Osteocyte (in vitro differentiated cells): Measurements from ENCODE around the gene MTTP. TPM values are rescaled to one million over a fixed set of nuclear protein-coding genes. Genes with fewer than 3 reads are reported as not detected.

ENCODE experiments used
- DNase-seq: peaks from one replicate; pipeline ENCODE4 v3.0.0; 2021; ENCODE audit warnings: mixed read lengths; ENCODE audit not compliant: unreplicated experiment; ENCODE audit errors: extremely low spot score
- H3K27ac Mint-ChIP-seq: one replicate; pipeline ENCODE4 v1.8.0; 2021; ENCODE audit warnings: mild to moderate bottlenecking, mixed read lengths; ENCODE audit not compliant: unreplicated experiment
- H3K27me3 Mint-ChIP-seq: one replicate; pipeline ENCODE4 v1.8.0; 2021; ENCODE audit warnings: mixed read lengths; ENCODE audit not compliant: unreplicated experiment
- H3K36me3 Mint-ChIP-seq: one replicate; pipeline ENCODE4 v1.8.0; 2021; ENCODE audit warnings: mixed read lengths; ENCODE audit not compliant: unreplicated experiment
- H3K4me1 Mint-ChIP-seq: one replicate; pipeline ENCODE4 v1.8.0; 2021; ENCODE audit warnings: mixed read lengths; ENCODE audit not compliant: unreplicated experiment
- H3K4me3 Mint-ChIP-seq: one replicate; pipeline ENCODE4 v1.8.0; 2021; ENCODE audit warnings: mild to moderate bottlenecking, moderate library complexity, mixed read lengths; ENCODE audit not compliant: unreplicated experiment
- H3K9me3 Mint-ChIP-seq: one replicate; pipeline ENCODE4 v1.8.0; 2021; ENCODE audit warnings: mixed read lengths; ENCODE audit not compliant: unreplicated experiment
- CTCF ChIP-seq: fragments of 200-600 bp; sonication (generic); IDR thresholded peaks from 2 replicates; pipeline ENCODE4 v1.5.0; 2021; ENCODE audit warnings: antibody characterized with exemption, mild to moderate bottlenecking, moderate library complexity
- total RNA-seq: library from RNA; stranded (reverse); gene quantifications from 2 replicates; pipeline ENCODE4 v1.2.1, GENCODE V29; 2021

MTTP gene
- total RNA-seq, 1 donor from 2014 or later, result not detected

- no peak overlapping the region for H3K4me3 Mint-ChIP-seq
- H3K36me3 Mint-ChIP-seq, result no peaks in the 10 kb centered on the region
- H3K9me3 Mint-ChIP-seq, result no peaks in the 10 kb centered on the region
- H3K27ac Mint-ChIP-seq, result no peak overlapping the region
- DNase-seq, result no peak
- no peak for TF ChIP-seq CTCF
- H3K4me1 Mint-ChIP-seq, result no peaks in the 10 kb centered on the region
- peaks cover 34% of the 10 kb centered on the region for H3K27me3 Mint-ChIP-seq
Observed at GRCh38 chr4:99645036-99645435, 70.4 kb downstream of the MTTP start.

- H3K27me3 Mint-ChIP-seq, result peaks cover 28% of the 10 kb centered on the region
- no peak overlapping the region for H3K4me3 Mint-ChIP-seq
- no peak overlapping the region for H3K27ac Mint-ChIP-seq
- no peaks in the 10 kb centered on the region for H3K9me3 Mint-ChIP-seq
- H3K4me1 Mint-ChIP-seq, result no peaks in the 10 kb centered on the region
- no peak for TF ChIP-seq CTCF
- H3K36me3 Mint-ChIP-seq, result no peaks in the 10 kb centered on the region
- no peak for DNase-seq
Observed at GRCh38 chr4:99645638-99646037, 71.0 kb downstream of the MTTP start.

GRCh38 chr4:99647071-99647470, 72.4 kb downstream of the MTTP start:
- Mint-ChIP-seq H3K4me3 (no peak overlapping the region), H3K36me3 (no peaks in the 10 kb centered on the region), H3K27ac (no peak overlapping the region), H3K9me3 (peaks cover 7% of the 10 kb centered on the region), H3K27me3 (peaks cover 26% of the 10 kb centered on the region), H3K4me1 (no peaks in the 10 kb centered on the region)
- DNase-seq, result no peak
- no peak for TF ChIP-seq CTCF

GRCh38 chr4:99648321-99648720, 73.7 kb downstream of the MTTP start:
- no peak for DNase-seq
- peaks cover 22% of the 10 kb centered on the region for H3K27me3 Mint-ChIP-seq
- no peaks in the 10 kb centered on the region for H3K4me1 Mint-ChIP-seq
- no peaks in the 10 kb centered on the region for H3K36me3 Mint-ChIP-seq
- H3K4me3 Mint-ChIP-seq, result no peak overlapping the region
- peaks cover 7% of the 10 kb centered on the region for H3K9me3 Mint-ChIP-seq
- no peak for TF ChIP-seq CTCF
- no peak overlapping the region for H3K27ac Mint-ChIP-seq

GRCh38 chr4:99649208-99649607, 74.6 kb downstream of the MTTP start:
- Mint-ChIP-seq H3K4me1 (no peaks in the 10 kb centered on the region), H3K27me3 (peaks cover 19% of the 10 kb centered on the region)
- no peak for TF ChIP-seq CTCF

More at GRCh38 chr4:99649208-99649607, 74.6 kb downstream of the MTTP start:
- H3K27ac Mint-ChIP-seq, result no peak overlapping the region
- DNase-seq, result no peak
- H3K36me3 Mint-ChIP-seq, result no peaks in the 10 kb centered on the region
- H3K4me3 Mint-ChIP-seq, result no peak overlapping the region
- peaks cover 7% of the 10 kb centered on the region for H3K9me3 Mint-ChIP-seq
